IPS-15b (cell line): ENCODE measurements around the gene NRXN3.

Experiments used
- H3K27me3 ChIP-seq: one replicate; pipeline ENCODE4 v1.6.1; 2013; ENCODE audit warnings: low read length; ENCODE audit not compliant: control insufficient read depth, insufficient read depth
- H3K36me3 ChIP-seq: one replicate; pipeline ENCODE4 v1.6.1; 2013; ENCODE audit warnings: low read length; ENCODE audit not compliant: control insufficient read depth, insufficient read depth
- H3K4me1 ChIP-seq: one replicate; pipeline ENCODE4 v1.6.1; 2013; ENCODE audit warnings: mild to moderate bottlenecking, low read length; ENCODE audit not compliant: control insufficient read depth, insufficient read depth
- H3K4me3 ChIP-seq: one replicate; pipeline ENCODE4 v1.5.1; 2013; ENCODE audit warnings: low read depth, low read length
- H3K9ac ChIP-seq: one replicate; pipeline ENCODE4 v1.6.1; 2013; ENCODE audit warnings: low read depth, mild to moderate bottlenecking, low read length
- H3K9me3 ChIP-seq: one replicate; pipeline ENCODE4 v1.6.1; 2013; ENCODE audit warnings: mild to moderate bottlenecking, low read length; ENCODE audit not compliant: control insufficient read depth, insufficient read depth

NRXN3 gene

DNA sequence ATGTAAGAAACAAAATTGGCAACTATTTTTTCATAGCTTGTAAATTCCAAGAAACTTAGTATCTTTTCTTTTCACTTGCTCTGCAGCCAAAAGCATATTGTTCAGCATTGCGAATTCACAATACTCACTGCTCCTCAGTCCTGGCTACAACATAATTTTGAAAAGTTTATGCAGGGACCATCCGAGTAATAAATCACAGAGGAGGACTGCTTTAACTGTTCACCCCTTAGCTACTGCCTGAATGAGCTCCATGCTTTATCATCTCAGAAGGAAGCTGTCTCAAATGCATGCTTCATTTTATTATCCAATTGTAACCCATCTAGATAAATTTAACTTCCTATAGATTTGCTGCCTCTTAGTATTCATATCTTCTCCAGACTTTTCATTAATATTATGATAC is 1213.3 kb downstream of the NRXN3 start:
- Histone ChIP-seq H3K4me3 (no peak overlapping the region), H3K9ac (no peak overlapping the region), H3K4me1 (peaks cover 9% of the 10 kb centered on the region), H3K9me3 (no peaks in the 10 kb centered on the region), H3K36me3 (no peaks in the 10 kb centered on the region), H3K27me3 (no peaks in the 10 kb centered on the region)

DNA sequence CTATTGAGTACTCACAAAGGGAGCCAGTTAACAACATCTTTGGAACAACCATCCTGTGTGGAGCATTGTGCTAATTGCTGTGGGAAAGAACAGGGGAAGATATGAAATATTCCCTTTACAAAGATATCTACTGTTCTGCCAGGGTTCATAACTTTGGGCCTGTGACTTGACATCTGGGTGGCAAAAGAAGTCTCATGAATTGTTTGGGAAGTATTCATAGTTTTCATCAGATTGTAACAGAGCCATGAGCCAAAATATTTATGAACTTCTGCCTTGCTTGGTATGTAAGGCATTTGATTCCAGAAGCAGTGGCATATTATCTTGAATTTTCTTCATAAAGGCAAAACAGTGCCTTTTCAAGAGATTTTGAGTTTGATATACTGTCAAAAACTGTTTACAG is 1224.9 kb downstream of the NRXN3 start:
- Histone ChIP-seq H3K9ac (no peak overlapping the region), H3K36me3 (no peaks in the 10 kb centered on the region), H3K9me3 (no peaks in the 10 kb centered on the region), H3K27me3 (no peaks in the 10 kb centered on the region), H3K4me1 (no peaks in the 10 kb centered on the region), H3K4me3 (no peak overlapping the region)

DNA sequence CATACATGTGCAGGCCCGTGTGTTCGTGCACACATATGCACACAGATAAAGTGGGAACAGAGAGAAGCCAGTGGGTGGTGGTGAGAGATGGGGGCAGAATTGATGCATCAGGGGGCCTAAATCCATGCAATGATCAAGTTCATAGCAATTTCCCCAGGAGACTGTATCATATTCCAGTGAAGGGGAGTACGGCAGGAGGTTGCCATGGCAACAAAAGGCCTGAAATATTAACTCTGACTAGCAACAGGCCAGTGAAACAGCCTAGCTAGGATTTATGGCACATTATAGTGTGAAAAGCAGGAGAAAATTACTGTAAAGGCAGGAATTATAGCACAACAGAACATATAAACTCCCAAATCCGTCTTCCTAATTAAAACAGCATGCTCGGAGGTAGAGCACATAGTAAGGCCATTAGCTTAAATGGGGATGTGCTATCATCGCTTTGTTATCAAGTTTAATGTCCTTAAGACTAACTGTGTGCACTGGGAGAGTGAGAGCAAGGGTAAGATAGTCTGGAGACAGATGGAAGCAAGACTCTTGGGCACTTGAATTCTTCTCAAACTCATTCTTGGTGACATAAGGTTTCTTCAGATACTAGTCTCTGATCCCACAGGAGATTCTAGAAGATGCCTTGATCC is 1234.8 kb downstream of the NRXN3 start:
- Histone ChIP-seq H3K36me3 (no peaks in the 10 kb centered on the region), H3K9me3 (no peaks in the 10 kb centered on the region), H3K9ac (no peak overlapping the region), H3K4me3 (no peak overlapping the region), H3K4me1 (peaks cover 7% of the 10 kb centered on the region), H3K27me3 (no peaks in the 10 kb centered on the region)

DNA sequence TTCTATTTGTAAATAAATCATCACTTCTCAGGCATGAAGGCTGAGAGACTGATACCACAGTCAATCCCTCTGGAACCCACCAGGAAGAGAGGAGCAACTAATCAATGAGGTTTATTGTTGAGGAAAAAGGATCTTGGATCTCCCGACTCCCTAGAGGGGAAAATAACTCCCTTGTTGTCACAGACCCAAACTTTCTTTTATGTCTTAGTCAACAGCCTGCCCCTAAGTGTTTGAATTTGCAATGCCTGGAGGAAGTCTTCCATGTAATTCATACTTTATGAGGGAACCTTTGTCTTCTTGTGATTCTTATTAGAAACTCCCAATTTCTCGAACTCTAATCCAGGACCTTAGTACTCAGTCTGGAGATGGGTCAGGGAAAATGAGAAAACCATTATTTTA is 1235.3 kb downstream of the NRXN3 start:
- Histone ChIP-seq H3K4me3 (no peak overlapping the region), H3K9me3 (no peaks in the 10 kb centered on the region), H3K36me3 (no peaks in the 10 kb centered on the region), H3K9ac (no peak overlapping the region), H3K27me3 (no peaks in the 10 kb centered on the region), H3K4me1 (peaks cover 7% of the 10 kb centered on the region)

DNA sequence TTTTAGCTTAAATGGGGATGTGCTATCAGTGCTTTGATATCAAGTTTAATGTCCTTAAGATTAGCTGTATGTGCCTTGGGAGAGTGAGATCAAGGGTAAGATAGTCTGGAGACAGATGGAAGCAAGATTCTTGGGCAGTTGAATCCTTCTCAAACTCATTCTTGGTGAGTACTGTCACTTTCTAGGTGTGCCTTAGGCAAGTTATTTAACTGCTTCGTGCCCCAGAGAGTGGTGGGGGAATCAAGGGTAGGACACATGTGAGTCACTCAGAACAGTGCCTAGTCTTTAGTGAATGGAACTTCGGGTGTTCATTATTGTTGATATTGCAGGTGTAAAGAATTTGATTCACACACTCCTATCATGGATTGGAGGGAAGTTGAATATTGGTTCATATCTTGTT is 1237.4 kb downstream of the NRXN3 start:
- no peaks in the 10 kb centered on the region for H3K36me3 ChIP-seq
- no peaks in the 10 kb centered on the region for H3K27me3 ChIP-seq
- no peak overlapping the region for H3K4me3 ChIP-seq
- peaks cover 7% of the 10 kb centered on the region for H3K4me1 ChIP-seq
- H3K9ac ChIP-seq = no peak overlapping the region
- H3K9me3 ChIP-seq = no peaks in the 10 kb centered on the region

DNA sequence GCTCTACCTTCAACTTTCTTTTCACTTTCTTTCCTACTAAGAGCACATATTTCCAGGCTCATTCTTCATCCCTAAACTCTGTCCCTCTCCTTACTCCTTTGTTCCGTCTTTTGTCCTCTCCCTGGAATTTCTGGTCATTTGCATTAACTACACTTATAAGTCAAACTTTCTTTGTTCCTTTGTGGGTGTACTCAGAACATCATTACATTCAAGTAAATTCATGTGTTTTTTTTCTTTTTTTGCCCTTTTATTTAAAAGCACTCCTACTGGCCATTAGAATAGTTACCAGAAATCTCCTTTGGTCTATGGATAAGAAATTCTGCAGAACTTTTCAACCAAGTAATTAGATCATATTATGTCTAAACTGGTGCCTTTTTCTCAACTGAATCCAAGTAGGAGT is 1238.5 kb downstream of the NRXN3 start:
- Histone ChIP-seq H3K4me3 (no peak overlapping the region), H3K9ac (no peak overlapping the region), H3K4me1 (peaks cover 7% of the 10 kb centered on the region), H3K27me3 (no peaks in the 10 kb centered on the region), H3K36me3 (no peaks in the 10 kb centered on the region), H3K9me3 (no peaks in the 10 kb centered on the region)

DNA sequence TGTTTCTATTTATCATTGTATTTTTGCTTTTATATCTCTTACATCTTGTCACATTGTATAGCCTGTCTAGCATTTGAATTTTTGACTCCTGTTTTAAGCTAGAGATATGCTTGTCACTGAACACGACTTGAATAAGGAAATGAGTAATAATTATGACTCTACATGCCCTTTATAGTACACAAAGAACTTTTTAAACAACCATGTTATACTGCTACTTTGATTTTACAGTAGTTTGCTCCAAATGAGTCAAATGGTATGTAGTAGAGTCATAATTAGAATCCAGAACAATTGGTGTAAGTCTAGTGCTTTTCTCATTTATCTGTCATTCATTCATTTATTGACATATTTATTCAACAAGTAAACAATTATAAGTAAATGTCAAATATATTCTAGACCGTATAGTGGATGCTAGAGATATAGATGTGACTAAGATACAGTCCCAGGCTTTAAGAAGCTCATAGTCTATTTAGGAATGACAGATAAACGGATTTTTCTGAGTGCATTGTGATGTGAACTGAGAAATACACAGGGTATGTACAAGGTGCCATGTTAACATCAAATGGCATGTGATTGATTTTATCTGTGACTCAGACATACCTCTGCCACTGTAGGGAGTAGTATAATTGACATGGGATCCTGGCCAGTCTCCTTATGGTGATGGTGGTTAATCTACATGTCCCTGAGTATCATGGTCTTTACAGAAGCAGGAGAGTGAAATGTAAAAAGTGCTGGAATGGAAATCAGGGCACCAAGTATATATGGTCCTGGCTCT is 1241.4 kb downstream of the NRXN3 start:
- Histone ChIP-seq H3K36me3 (no peaks in the 10 kb centered on the region), H3K4me3 (no peak overlapping the region), H3K9me3 (no peaks in the 10 kb centered on the region), H3K9ac (no peak overlapping the region), H3K4me1 (peaks cover 7% of the 10 kb centered on the region), H3K27me3 (no peaks in the 10 kb centered on the region)

DNA sequence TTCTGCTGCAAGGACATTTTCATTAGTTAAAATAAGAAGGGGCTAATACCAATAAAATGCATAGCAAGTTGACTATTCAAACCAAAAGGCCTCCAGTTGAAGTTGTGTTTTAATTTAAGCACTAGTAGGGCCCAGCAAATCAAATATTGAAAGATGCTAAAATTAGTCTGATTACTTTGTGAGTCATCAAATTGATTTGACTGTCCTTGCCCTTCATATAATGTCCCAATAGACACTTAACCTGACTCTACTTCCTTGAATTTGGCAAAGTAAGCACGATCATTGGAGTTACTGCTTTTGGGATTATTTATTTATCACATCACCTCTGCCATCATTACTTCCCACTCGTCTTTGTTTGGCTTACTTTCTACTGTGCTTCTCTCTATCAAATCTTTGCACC is 1242.6 kb downstream of the NRXN3 start:
- H3K4me1 ChIP-seq = peaks cover 7% of the 10 kb centered on the region
- no peak overlapping the region for H3K4me3 ChIP-seq
- no peaks in the 10 kb centered on the region for H3K9me3 ChIP-seq

DNA sequence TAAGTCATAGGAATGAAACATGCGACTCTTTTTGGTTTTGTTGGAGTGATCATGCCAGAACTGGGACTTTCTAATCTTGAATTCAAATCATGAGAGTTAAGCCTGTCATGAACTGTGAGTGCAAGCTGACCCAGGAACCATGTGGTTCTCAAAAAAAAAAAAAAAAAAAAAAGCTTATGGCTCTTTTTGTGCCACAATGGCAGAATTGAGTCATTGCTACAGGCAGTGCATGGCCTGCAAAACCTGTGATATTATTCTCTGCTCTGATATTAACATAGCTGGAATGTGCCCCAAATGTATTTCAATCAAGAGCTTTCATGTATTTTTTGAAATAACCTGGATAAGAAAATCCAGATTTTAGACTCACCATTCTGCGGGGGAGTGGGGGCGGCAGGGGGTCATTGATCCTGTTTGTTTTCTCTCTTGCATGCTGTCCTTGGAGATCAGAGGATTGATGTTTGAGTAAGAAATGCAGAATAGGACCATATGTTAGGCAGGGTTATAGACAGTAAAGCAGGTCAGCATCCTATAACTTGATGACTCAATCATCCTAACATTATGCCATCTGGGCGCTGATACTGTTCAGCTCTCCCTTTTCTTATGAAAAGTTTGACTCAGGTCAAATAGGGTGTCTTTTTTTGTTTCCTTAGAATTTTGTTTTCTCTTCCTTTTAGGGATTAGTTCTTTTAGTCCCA is 1243.7 kb downstream of the NRXN3 start:
- H3K9ac ChIP-seq = no peak overlapping the region
- peaks cover 2% of the 10 kb centered on the region for H3K4me1 ChIP-seq
- H3K9me3 ChIP-seq = no peaks in the 10 kb centered on the region
- no peaks in the 10 kb centered on the region for H3K27me3 ChIP-seq
- no peak overlapping the region for H3K4me3 ChIP-seq
- H3K36me3 ChIP-seq = no peaks in the 10 kb centered on the region

More for the DNA sequence above, 1242.6 kb downstream of the NRXN3 start:
- no peaks in the 10 kb centered on the region for H3K36me3 ChIP-seq
- H3K27me3 ChIP-seq = no peaks in the 10 kb centered on the region
- no peak overlapping the region for H3K9ac ChIP-seq

DNA sequence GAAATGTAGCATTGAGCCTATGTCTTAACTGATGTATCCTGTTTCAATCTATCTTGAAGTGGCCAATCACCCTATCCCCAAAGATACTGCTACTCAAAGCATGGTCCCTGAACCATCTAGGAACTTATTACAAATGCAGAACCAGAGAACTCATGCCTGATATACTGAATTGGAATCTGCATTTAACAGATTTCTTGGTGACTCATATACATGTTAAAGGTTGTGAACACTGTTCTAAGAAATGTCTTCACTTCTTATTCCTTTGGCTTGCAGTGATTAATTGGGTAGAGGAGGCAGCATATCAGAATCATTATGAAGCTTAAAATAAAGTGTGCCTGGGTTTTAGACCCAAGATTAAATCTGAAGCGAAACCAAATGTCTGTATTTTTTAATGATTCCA is 1245.6 kb downstream of the NRXN3 start:
- no peaks in the 10 kb centered on the region for H3K36me3 ChIP-seq
- no peaks in the 10 kb centered on the region for H3K27me3 ChIP-seq
- no peaks in the 10 kb centered on the region for H3K9me3 ChIP-seq
- no peaks in the 10 kb centered on the region for H3K4me1 ChIP-seq
- H3K9ac ChIP-seq = no peak overlapping the region
- no peak overlapping the region for H3K4me3 ChIP-seq

DNA sequence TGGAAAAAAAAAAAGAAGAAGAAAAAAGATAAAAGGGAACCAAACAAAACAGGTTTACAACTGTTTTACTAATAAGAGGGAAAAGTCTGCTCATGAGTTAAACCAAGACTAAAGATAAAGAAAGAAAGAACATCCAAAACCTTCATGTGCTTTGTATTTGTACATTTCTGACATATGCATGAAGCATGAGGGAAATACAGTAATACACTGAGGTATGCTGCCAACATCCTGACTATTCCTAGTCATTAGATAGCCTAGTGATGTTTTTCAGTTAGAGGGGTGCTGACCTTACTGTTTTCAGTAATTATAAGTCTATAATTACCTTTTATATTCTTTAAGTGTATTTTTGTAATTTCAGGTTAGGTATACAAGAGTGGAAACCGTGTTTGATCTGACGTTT is 1247.8 kb downstream of the NRXN3 start:
- Histone ChIP-seq H3K4me1 (no peaks in the 10 kb centered on the region), H3K9me3 (no peaks in the 10 kb centered on the region)

More for the DNA sequence above, 1247.8 kb downstream of the NRXN3 start:
- Histone ChIP-seq H3K27me3 (no peaks in the 10 kb centered on the region), H3K36me3 (no peaks in the 10 kb centered on the region), H3K9ac (no peak overlapping the region), H3K4me3 (no peak overlapping the region)
